Prostate gland (tissue), 2 donors: ENCODE results near the gene KCNAB1.
"Not testable (repeated sequence)": the region's sequence is repeated elsewhere in the genome, so short reads cannot be mapped to it uniquely, and the experiment has no call there.

ENCODE experiments used
- CTCF ChIP-seq, 4 experiments: fragments of 200-600 bp in 2 of 4; fragments of 450-650 bp in 2 of 4; sonication (generic) in 2 of 4; IDR thresholded peaks; 1 replicate in 3 of 4; 2 replicates in 1 of 4; pipeline ENCODE4 v1.5.1; 2016 to 2019; ENCODE audit warnings: antibody characterized with exemption in 4 of 4, mild to moderate bottlenecking in 2 of 4, moderate library complexity in 2 of 4
- POLR2A ChIP-seq: fragments of 450-650 bp; IDR thresholded peaks from one replicate; pipeline ENCODE4 v1.6.1; 2016; ENCODE audit warnings: antibody characterized with exemption, mild to moderate bottlenecking
- POLR2AphosphoS5 ChIP-seq: sonication (generic); formaldehyde crosslinking; IDR thresholded peaks from one replicate; pipeline ENCODE4 v1.6.1; 2017; ENCODE audit warnings: antibody characterized with exemption

GRCh38 chr3:156224046-156224445 is 103.7 kb downstream of the KCNAB1 start:
- not testable (repeated sequence) for TF ChIP-seq CTCF (IDR thresholded peaks at IDR 0.05); POLR2A; POLR2AphosphoS5
